ENCODE results near the gene NDUFS7.

The NDUFS7 gene

DNA sequence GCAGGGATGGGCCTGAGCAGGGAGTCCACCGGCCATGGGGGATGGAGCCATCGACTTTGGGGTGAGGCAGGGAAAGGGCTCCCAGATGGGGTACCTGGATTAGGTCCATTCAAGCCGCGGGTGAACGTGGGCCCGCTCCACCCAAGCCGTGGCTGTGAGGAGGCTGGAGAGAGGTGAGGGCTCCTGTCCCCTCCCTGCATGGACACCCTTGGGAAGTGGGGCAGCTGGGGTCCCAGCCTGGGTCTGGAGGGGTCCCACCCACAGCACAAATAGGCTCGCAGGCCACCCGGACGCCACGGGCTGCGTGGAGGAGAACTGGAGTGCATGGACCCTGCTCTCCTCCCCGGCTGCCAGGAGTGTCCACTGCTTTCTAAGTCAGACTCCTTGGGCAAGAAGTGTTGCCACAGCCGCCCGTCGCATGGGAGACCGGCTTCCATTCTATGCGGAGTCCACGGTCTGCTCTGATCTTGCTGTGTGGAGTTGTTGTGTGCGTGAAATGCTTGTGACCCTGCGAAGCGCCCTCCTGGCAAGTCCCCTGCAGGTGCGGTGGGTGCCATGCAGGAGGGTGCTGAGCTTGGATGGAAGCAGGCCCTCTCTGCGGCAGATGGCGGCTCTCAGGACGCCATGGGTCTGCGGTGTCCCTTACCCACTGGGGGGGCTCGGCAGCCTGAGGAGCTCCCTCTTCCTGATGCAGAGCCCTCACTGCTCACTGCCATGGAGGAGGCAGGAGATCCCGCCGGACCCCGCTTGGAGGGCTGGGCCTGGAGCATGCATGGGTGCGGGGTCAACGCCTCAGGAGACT, 25.7 kb downstream of the NDUFS7 start:
- TF ChIP-seq, protein P1, sequence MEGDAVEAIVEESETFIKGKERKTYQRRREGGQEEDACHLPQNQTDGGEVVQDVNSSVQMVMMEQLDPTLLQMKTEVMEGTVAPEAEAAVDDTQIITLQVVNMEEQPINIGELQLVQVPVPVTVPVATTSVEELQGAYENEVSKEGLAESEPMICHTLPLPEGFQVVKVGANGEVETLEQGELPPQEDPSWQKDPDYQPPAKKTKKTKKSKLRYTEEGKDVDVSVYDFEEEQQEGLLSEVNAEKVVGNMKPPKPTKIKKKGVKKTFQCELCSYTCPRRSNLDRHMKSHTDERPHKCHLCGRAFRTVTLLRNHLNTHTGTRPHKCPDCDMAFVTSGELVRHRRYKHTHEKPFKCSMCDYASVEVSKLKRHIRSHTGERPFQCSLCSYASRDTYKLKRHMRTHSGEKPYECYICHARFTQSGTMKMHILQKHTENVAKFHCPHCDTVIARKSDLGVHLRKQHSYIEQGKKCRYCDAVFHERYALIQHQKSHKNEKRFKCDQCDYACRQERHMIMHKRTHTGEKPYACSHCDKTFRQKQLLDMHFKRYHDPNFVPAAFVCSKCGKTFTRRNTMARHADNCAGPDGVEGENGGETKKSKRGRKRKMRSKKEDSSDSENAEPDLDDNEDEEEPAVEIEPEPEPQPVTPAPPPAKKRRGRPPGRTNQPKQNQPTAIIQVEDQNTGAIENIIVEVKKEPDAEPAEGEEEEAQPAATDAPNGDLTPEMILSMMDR (IDR thresholded peaks at IDR 0.05) = no peak

DNA sequence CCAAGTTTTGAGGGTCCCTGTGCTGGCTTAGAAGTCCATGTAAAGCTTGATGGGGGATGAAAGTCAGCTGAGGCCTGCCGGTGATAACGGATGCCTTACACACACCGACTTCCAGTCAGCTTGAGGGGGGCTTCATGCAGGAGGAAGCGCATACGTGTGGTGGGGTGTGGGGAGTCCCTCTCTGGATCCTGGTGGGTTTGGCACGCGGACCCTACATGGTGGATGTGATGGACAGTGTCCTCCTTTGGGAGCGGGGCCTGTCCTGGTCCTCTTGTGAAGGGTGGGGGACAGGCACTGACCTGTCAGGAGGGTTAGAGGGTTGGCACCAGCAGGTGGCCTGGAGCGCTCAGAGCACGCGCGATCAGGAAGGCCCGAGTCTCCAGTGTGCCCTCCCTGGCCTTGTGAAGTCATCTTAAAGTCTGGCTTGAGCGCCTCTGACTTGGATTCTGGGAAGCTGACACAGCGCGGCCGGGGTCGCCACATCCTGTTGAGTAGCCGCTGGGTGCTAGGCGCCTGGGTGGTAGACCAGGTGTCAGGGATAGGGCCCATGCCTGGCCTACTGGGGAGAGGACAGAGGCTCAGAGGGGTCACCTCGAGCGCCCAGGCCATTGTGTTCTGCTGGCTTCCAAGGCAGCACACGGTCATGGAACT, 26.6 kb downstream of the NDUFS7 start:
- TF ChIP-seq, protein P1 (IDR thresholded peaks at IDR 0.05) = no peak

DNA sequence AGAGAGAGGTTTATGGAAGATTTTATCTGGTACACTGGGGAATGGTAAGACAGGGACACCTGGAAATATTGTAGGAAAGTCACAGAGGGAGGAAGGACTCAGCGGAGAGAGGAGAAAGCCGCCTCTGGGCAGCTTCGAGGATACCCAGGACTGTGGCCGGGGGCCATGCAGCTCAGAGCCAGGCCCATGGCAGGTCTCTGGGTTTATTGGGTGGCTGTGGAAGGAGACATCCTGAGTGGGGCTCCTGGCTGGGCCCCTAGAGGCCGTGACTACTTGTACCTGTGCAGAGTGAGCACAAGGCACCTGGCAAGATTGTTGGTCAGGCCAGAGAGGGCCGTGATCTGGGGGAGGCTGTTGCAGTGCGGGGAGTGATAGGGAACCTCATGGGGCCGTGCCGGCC, 27.1 kb downstream of the NDUFS7 start:
- TF ChIP-seq, protein P1 (IDR thresholded peaks at IDR 0.05) = no peak

DNA sequence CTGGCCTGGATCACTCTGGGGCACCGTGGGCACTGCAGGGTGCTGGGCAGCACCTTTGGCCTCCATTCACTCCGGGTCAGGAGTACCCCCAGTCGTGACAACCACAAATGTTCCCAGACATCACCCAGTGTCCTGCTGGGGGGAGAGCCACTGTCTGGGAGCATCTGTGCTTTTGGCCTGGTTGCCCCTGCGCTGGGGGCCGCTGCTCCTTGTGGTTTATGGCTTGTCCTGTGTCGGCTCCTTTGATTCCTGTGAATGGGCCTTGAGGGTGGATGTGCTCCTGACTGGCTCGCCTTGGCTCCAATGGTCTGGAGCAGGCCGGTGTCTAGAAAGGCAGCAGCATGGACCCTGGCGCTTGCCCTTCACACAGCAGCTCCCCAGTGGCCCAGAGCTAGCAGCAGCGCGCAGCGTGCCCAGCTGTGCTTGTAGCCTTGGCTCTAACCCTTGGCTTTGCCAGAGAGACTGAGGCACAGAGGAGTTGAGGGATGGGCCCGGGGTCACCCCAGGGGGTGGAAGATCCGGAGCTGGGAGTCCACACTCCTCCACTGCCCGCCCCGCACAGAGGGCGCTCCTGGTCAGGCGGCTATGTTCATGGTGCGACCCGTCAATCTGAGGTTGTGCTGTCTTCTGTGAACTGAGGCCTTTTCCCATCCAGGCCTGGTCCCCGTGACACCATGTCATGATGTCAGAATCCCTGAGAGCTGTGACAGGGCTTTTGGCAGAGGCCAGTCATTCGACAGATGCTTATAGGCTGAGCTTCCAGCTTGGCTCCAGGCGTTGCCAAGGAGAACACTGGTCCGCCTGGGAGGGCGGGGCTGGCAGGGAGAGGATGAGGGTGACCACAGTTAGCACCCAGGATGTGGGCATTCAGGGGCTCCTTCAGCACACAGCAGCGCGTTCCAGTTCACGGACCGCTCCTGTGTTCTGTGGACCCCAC, 27.8 kb downstream of the NDUFS7 start:
- TF ChIP-seq, protein P1 (IDR thresholded peaks at IDR 0.05) = no peak

DNA sequence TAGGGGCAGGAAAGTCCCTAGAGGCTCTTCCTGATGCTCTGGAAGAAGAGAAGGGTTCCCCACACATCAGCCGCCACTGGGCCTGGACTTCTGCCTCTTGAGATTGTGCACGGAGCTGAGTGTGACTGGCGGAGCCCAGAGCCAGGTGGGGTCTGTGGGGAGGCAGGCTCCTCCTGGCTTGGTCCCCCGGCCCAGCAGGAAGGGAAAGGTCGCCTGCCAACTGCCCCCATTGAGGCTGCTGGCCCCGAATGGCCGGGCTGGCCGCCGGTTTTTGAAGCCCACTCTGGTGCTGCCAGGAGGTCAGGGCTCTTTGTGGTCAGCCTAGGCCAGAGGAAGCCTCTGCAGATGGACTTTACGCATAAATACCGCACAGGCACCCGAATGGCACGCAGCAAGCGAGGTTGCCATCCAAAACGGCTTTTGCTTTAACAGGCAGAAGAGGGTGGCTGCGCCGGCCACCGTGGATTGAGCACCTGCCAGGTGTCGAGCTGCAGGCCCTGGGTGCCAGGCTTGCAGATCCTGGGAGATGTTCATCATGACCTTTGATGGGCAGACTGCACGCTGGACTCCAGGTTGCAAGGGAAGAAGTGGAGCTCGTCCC, 28.7 kb downstream of the NDUFS7 start:
- TF ChIP-seq, protein P1 (IDR thresholded peaks at IDR 0.05) = no peak

DNA sequence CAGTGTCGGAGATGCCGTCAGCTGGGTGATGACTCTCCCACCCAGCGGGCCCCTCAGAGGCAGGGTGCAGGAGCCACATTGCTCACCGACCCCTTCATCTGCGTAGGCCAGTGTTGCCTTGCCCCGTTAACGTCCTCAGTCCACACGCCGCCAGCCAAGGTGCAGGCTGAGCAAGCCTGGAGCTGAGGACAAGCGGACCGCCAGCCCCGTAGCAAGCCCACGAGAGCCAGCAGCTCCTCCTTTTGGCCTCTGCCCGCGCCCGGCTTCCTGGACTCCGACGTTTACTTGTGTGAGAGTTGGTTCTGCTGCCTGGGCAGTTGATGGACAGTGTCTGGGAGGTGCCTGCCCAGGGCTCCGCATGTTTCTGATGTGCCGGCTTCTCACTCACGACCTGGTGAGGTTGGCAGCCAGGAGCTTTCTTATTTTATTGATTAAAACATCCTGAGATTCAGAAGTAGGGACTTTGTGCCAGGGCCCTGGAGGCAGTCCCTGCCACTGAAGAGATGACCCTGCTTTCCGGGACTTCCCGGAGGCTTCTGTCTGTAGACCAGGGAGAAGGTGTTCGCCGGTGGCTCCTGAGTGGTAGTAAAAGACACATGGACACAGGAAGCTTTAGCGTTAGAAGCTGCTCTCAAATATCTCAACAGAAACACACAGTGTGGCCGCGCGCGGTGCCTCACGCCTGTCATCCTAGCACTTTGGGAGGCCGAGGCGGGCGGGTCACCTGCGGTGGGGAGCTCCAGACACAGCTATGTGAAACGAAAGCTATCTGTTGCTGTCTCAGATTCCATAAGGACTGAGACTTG, 29.5 kb downstream of the NDUFS7 start:
- TF ChIP-seq, protein P1 (IDR thresholded peaks at IDR 0.05) = no peak

Measured in LNCAP (cell line).